Superior temporal gyrus (tissue), 1 donor: ENCODE results near the gene LDB2.
A peak's percentile ranks its signal among the peaks of the same experiment; 100 is the strongest.
"Not testable (repeated sequence)": the region's sequence is repeated elsewhere in the genome, so short reads cannot be mapped to it uniquely, and the experiment has no call there.

Experiments
- DNase-seq: peaks from one replicate; pipeline ENCODE4 v3.0.0-alpha.2; 2016; ENCODE audit errors: extremely low spot score

LDB2 gene

DNA sequence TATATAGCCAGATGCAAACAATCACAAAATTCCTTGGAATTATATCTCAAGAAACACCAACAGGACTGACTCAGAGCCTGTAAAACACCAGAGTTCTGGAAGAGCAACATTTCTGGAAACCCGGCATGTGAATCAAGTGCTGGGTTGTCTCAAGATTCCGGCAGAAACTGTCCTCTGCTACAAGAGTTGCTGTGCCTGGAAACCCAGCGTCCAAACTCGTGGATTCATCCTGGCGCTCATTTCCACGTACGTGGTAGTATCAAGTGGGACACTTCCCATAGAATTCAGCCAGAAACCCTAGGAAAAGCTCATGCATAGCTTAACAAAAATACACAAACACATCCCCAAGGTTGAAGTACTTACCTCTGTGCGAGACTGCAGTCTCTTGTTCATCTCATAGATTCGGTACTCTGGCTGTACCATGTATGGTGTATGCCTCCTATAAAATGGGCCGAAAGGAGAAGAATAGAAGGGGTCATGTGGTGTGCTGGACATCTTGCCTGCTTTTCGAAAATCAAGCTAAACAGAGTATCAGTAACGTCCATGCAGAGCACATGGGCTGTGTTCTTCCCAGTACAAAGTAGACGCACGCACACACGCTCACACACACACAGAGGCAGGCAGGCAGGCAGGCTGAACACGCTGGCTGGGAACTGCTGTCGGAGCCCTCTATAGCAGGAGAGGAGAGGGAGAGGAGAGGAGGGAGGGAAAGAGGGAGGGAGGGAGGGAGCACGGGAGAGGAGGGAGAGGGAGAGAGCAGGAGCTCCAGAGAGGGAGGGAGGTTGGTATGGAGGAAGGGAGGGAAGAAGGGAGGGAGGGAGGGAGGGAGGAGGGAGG lies at the start of gene LDB2:
TSS of gene LDB2 (minus strand) at position 655 of the 837 bp plus-strand sequence.
- DNase-seq, result peak; percentile 66

DNA sequence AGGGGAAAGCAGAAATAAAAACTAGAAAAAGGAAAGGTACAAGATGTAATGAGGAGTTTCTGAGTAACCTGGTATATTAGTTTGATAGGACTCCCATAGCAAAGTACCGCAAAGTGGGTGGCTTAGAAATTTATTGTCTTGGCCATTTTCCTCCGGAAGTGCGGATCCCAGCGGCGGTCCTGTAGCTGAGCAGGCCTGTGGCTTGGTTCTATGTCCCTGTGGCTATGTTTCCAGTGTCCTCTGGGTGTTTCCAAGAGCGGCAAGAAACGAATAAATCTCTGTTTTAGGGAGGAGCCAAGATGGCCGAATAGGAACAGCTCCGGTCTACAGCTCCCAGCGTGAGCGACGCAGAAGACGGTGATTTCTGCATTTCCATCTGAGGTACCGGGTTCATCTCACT lies 44.0 kb upstream of the LDB2 start:
- DNase-seq, result no peak

DNA sequence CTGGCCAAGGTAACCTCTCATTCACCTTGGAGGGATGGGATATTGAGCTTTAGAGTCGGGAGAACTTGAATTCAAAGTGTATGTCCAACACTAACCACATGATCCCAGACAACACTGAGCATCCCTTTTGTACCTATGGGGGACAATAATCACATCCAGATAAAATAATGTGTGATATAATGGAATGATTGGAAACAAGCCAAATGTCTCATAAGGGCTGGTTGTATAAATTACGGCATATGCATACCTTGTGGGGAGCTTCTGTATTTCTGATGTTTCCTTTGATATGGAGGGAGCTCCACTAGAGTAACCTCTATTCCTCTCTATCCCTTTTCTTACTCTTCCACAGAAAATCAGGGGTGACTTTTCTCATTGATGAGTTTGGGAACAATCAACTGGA lies 40.7 kb upstream of the LDB2 start:
- DNase-seq, result no peak

DNA sequence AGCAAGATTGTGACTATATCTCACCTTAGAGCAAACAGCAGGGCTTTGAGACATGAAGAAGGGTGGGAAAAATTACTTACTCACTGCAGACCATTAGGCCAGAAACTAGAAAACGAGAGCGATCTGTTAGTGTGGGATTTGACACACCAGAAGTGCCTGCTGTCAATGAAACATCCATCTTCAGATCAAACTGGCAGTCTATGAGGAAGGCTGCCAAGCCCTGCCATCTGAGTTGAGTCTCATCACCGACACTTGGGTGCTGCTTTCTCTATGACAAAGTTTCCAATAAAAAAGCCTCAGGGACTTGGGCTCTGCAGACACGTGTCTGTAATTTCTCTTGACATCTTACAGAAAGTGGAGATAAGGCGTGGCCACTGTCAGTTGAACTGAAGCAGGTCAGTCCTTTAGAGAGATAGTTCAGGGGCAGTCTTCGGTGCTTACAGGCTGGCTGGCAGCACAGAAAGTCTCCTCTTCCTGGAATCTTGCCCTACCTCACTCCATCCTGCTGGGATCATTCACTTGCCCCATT lies 40.1 kb upstream of the LDB2 start:
- DNase-seq, result no peak

DNA sequence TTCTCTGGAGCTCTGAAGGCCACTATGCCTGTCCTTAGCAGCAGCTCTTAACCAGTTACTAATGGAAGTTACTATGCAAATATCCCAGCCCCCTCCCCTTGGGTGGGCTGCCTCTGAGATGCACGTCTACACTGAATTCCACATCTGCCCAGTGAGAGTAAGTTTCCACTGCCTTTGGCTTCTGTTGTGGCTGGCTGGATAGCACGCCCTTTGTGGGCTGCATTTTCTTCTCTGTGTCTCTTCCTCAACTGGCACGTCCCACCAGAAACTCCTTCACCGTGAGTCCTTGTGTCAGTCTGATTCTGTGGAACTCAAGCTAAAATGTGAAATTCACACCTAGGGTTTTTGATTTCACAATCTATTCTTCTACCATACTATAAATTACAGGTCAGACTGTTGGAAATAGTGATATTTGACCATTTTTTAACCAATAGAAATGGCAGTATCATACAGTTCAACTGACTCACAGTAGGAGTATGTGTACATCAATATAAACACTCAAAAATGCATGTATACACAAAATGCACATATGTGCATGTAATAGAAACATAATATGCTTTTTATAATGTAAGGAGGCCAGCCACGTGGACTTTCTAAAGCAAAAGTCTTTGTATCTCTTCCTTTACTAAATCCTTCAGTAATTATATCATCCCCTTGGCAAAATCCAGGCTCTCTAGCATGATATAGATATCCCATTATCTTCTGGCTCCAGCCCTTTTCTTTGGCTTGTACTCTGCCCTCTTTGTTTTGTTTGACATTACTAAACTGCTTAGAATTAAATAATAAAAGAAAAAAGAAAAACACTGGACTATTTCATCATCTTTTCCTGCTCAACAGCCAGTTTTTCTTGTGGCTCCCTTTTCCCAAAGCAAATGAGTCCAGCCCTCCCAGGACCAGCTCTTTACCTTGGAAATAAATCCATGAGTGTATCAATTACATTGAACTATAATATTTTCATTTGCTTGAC lies 33.2 kb upstream of the LDB2 start:
- DNase-seq, result no peak

DNA sequence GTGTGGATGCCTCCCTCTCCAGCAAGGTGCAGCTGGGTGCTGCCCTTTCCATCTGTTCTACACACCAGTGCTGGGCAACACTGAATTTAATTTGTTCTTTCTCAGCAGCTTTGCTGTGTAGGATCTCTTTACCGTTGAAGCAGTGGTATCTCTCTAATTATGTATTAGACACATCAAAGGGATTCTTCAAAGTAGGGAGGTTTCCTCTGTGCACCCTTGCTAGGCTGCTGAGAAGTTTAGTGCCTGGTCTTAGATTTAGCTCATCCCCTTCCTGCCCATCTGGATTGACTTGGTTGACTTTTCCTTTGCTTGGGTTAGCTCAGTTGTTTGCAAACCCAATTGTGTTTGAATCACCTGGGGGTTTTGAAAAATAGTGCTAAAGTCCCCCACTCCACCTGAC lies 27.8 kb upstream of the LDB2 start:
- no peak for DNase-seq

DNA sequence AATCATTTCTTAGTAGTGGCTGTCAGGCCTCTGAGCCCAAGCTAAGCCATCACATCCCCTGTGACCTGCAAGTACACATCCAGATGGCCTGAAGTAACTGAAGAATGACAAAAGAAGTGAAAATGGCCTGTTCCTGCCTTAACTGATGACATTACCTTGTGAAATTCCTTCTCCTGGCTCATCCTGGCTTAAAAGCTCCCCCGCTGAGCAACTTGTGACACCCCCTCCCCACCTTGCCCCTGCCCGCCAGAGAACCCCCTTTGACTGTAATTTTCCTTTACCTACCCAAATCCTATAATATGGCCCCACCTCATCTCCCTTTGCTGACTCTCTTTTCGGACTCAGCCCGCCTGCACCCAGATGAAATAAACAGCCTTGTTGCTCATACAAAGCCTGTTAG lies 20.3 kb upstream of the LDB2 start:
- DNase-seq, result not testable (repeated sequence)

DNA sequence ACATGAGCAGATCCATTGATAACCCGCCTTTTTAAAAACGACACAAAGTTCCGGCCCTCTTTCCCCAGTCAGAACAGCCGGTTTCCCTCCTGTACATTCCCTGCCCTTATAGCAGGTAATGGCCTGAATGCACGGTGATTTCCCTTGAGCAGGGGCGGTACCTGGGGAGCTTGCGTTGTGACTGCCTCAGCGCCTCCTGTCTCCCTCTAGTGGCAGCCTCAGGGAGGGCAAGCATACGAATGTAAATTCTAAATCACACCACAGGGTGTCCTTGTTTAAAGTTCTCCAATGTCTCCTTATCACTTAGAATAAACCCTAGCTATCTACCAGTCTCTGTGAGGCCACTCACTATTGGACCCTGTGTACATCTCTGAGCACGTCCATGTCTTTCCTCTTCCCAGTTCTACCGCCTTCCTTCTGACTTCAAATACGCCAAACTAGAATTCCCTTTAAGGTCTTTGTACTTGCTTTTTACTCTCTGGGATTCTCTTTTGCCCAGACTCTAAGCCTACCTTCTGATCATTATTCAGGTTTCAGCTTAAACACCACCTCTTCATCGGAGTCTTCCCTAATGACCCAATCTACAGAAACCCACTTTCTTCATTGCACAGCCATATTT lies 18.4 kb upstream of the LDB2 start:
- DNase-seq, result no peak

DNA sequence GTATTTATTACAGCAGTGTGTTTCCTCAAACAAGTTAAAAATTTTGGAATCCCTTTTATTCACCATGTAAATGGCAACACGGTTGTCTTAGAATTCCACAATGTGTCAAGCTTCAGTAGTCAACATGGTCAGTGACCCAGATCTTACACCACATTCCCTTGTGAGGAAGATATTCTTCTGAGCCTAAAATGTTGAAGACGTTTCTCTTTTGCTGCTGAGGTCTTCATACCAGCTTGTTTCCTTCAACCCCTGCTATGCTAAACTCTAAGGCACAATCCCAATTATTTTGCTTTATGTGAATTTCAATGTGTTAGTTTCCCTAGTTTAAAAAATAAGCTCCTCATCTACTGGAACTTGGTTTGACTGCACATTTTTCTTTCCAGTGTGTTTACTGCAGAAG lies 17.6 kb upstream of the LDB2 start:
- no peak for DNase-seq

DNA sequence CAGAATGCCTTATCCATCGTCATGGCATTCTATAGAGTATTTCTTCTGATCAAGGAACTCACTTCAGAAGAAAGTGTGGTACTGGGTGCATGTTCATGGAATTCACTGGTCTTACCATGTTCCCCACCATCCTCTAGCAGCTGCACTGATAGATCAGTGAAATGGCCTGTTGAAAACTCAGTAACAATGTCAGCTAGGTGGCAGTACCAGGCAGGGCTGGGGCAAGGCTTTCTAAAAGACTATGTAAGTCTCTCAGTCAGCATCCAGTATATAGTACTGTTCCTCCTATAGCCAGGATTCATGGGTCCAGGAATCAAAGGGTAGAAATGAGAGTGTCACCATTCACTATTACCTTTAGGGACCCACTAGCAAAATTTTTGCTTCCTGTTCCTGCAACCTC lies 15.8 kb upstream of the LDB2 start:
- peak; percentile 48 for DNase-seq

DNA sequence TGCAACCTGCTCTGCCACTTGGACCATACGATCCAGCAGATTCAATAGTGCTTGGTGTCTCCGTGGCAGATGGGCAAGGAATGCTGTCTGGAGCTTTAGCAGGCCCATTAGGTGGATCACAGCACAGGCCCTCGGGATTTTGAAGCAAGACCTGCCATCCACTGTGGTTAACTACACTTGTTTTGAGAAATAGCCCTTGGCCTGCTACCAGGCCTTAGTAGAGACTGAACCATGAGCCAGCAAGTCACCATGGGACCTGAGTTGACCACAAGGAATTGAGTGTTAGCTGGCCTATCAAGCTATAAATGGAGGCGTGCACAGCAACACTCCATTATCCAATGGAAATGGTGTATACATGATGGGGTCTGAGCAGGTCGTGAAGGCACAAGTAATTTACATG lies 14.5 kb upstream of the LDB2 start:
- no peak for DNase-seq

DNA sequence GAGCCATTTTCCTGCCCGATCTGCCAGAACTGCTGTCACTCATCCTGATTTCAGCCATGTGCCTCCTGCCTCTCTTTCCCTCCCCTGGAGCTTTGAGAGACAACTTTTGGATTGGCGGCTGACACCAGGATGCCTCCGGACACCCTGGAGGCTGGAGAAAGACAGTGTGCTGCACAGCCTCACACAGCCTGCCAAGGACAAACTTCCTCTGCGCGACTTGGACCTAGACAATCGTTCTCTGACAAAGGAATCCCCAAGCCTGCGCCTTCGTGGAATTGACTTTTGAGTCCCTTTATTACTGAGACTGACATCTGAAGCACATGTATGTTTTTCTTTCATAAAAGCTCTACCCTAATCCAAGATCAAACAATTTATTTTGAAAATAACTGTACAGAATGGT lies 10.8 kb upstream of the LDB2 start:
- DNase-seq, result no peak

DNA sequence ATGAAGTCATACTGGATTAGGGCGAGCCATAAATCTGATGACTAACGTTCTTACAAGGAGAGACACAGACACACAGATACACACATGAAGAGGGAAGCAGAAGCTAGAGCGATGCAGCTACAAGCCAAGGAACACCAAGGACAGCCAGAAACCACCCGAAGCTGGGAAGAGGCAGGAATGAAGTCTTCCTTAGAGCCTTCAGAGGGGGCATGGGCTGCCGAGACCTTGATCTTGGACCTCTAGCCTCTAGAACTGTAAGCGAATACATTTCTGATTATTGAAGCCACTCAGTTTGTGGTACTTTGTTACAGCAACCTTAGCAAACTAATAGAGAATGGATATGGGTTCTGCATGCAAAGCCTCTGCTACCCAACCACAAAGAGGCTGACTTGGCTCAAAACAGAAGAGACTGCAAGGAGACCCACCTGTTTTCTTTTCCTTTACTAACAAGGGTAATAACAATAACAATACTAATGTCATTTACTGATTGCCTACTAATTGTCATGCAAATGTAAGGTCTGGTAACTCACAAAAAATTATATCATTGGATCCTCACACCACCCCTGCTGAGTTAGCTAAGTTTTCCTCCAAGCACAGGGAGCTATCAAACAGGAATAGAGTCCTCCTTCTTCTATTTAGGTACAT lies 10.1 kb upstream of the LDB2 start:
- DNase-seq, result no peak

DNA sequence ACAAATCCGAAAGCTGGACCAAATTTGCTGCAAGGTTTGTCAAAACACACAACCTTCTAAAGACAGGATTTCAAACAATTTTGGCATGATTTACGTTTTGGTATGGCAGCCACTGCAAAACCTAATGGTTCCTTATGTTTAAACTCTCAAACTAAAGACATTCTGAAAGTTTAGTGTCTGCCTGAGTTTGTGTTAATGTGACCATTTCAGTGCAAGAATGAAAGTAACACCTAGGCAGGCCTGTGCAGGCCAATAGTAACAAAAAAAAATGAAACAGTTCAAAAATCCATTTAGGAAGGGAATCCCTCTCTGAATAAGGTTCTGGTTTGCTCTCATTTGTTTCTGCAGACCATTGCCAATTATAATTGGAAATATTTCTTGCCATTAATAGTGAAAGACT lies 1.9 kb upstream of the LDB2 start:
- DNase-seq, result no peak

DNA sequence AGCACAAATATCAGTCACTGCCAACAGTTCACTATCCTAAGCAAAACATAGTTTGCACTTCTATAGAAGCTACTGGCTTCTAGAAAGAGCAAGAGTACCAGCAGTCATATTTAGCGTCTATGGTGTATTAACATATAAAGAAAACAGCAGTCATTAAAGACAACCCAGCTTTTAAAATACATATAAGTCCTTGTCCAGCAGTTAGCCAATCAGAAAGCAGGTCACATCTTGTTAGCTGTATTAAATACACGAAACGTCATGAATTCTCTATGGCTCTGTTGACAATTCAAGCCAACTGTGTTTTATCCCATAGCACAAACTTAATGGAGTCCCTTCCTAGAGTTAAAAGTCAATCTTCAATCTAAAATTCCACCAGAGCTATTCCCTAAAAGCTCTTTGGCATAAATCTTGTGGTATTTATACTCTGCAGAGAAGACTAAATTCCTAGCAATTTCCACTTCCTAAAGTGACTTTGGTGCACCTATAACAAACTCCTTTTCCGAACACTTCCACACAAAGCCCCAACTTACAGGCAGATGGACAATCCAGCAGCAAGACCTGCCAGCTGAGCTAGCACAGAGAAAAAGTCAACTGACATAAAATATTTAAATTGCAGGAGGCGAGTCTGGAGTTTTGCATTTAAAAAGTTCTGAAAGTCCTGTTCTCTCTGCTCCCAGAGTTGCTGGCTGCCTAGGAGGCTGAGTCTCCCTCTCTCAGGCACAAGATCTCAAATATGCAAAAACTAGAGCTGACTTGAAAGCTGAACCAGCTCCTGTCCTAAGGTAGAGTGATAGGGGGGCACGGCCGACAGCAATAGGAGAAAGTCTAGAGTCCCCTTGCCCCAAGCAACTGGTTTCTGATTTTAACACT lies 1.3 kb downstream of the LDB2 start:
- peak; percentile 59 for DNase-seq

DNA sequence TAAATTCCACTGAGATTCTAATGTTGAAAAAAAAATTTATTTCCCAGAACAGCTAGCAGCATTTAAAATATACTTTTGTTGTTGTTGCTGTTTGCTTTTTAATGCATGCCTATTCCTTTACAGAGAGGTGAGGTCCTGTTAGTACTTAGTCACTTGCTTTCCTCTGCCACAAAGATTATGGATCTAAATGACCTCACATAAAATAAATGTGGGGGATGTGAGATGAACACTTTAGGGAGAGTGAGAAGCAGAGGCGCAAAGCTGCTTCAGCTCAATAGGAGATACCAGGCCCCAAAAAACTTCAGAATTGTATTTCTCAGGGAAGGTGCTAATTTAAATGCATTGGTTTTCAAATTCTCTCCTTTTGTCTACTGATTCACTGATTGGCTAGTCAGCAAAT lies 4.0 kb downstream of the LDB2 start:
- no peak for DNase-seq

DNA sequence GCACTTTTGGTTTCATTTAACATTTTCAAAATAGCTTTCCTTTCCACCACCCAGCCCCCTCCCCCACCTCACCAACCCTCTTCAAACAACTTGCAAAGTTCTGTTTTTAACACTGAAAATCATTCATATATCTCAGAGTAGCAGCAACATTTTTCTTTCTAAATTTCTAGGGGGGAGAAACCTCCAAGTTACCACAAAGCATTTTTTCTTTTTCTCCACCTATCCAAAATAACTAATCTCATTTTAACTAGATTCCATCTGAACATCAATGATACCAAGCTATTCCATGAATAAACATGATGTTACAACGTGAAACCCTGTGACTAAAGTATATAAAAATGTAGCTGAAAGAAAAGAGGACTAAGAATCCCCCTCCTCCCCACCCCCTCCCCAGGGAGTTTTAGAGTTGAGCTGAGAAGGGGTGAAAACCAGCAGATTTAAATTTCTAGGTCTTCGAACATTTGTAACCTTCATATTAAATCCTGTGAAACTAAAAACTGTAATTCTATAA lies 5.2 kb downstream of the LDB2 start:
- DNase-seq, result peak; percentile 13

DNA sequence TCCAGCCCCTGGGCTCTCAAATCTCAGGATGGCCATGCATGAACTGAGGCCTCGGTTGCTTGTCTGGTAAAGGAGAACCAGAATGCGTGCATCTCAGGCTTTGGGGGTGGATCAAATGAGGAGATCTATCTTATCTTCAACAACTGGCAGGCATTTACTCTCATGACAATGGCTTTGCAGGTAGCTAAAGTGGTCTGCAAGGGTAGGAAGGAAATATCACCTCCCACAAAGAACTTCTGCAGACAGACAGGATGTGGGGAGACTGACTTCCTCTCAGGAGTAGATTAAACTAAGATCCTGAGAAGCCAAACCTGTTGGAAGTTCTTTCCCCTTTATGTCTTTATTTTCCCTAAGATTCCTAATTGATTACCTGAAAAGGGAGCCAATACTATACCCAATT lies 7.8 kb downstream of the LDB2 start:
- DNase-seq, result no peak

DNA sequence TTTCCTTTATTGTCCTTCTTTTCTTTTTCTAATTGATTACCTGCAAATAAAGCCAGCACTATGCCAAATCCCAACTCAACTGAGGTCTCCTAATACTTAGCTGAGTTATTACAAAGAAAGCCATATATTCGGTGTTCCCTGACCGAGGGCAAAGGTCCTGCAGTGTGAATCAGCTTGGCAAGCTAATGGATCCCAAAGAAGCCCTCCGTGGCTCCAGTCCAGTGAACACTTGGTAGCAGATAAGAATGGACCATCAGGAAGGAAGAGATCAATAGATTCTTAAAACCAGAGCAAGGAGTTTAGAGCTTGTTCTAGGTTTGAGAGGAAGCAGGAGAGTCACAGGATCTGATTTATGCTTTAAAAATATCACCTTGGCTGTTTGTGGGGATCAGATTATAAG lies 8.5 kb downstream of the LDB2 start:
- DNase-seq, result no peak

DNA sequence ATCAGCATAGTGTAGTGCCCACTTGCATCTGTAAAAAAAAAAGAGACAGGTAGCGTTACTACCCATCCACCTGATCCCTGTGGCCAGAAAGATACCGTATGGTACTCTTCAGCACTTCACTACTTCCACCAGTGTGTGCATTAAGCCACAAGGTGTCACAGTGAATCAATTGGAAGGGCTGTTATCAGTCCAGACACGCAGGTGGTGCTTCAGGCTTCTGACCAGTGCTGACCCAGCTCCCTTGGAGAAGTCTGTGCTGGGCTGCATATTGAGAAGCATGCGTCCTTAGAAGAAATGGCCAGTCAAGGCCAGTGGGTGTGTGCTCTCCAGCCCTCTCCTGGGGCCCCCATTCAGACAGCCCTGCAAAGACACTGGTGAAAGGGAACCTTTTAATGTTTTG lies 10.6 kb downstream of the LDB2 start:
- no peak for DNase-seq
